ENCODE measurements around the gene TAS2R39.
"Not testable (repeated sequence)": the region's sequence is repeated elsewhere in the genome, so short reads cannot be mapped to it uniquely, and the experiment has no call there.

Gene TAS2R39

GRCh38 chr7:143183024-143183423, at the start of gene TAS2R39:
TSS of gene TAS2R39 (plus strand) at chr7:143183419. CDS start at chr7:143183419, 0 bp downstream.
- DNase-seq (ENCODE audit: low spot score) = no peak
- H3K4me3 ChIP-seq = no peak within 1 kb of the TSS
- TF ChIP-seq, protein P1, sequence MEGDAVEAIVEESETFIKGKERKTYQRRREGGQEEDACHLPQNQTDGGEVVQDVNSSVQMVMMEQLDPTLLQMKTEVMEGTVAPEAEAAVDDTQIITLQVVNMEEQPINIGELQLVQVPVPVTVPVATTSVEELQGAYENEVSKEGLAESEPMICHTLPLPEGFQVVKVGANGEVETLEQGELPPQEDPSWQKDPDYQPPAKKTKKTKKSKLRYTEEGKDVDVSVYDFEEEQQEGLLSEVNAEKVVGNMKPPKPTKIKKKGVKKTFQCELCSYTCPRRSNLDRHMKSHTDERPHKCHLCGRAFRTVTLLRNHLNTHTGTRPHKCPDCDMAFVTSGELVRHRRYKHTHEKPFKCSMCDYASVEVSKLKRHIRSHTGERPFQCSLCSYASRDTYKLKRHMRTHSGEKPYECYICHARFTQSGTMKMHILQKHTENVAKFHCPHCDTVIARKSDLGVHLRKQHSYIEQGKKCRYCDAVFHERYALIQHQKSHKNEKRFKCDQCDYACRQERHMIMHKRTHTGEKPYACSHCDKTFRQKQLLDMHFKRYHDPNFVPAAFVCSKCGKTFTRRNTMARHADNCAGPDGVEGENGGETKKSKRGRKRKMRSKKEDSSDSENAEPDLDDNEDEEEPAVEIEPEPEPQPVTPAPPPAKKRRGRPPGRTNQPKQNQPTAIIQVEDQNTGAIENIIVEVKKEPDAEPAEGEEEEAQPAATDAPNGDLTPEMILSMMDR (IDR thresholded peaks at IDR 0.05) = no peak
- no peak within 1 kb of the TSS for H3K27ac ChIP-seq

GRCh38 chr7:143147070-143147469, 36.1 kb upstream of the TAS2R39 start:
- Histone ChIP-seq H3K27ac (no peak overlapping the region), H3K4me3 (no peak overlapping the region)
- DNase-seq (ENCODE audit: low spot score) = no peak
- TF ChIP-seq, protein P1 (IDR thresholded peaks at IDR 0.05) = no peak

DNA sequence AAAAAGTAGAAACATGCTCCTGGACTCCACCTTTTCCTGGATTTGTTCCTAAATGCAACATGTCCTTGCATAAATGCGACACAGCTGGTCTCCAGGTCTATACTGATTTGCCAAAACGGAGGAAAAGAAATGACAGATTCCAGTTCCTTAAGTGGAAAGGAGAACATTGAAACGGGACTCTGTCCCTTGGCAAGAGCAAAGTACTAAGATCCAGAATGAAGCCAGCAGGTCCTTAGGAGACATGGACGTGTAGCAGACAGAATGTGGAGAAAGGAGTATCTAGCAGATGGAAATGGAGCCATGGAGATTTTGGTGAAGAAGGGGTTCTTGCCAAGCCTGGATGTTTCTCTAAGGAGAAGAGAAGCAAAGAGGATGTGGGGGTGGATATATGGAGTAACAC, 35.2 kb upstream of the TAS2R39 start:
- DNase-seq (ENCODE audit: low spot score) = no peak
- TF ChIP-seq, protein P1 (IDR thresholded peaks at IDR 0.05) = no peak
- Histone ChIP-seq H3K27ac (no peak overlapping the region), H3K4me3 (no peak overlapping the region)

DNA sequence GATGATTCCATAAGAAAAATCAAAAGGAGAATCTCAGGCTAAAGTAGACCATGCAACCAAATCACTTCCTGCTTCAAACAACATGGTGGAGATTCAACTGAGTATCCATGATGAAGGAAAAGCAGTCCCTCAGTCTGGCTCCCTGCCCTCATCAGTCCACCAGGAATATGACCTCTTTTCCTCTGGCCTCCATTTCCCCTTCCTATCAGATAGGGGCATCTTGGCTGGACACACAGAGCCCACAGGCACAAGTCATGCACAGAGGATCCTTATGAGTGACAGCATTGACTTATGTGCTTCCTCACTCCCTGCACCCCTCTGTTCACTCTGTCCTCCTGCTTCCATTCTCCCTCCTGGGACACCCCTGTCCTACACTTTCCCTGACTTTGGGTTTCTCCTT, 34.6 kb upstream of the TAS2R39 start:
- Histone ChIP-seq H3K4me3 (no peak overlapping the region), H3K27ac (no peak overlapping the region)
- no peak for DNase-seq (ENCODE audit: low spot score)
- TF ChIP-seq, protein P1 (IDR thresholded peaks at IDR 0.05) = no peak

DNA sequence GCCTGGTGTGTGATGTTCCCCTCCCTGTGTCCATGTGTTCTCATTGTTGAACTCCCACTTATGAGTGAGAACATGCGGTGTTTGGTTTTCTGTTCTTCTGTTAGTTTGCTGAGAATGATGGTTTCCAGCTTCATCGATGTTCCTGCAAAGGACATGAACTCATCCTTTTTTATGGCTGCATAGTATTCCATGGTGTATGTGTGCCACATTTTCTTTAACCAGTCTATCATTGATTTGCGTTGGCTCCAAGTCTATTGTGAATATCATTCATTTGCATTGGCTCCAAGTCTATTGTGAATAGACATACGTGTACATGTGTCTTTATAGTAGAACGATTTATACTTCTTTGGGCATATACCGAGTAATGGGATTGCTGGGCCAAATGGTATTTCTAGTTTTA, 32.5 kb upstream of the TAS2R39 start:
- not testable (repeated sequence) for H3K27ac ChIP-seq; H3K4me3 ChIP-seq; DNase-seq (ENCODE audit: low spot score)

DNA sequence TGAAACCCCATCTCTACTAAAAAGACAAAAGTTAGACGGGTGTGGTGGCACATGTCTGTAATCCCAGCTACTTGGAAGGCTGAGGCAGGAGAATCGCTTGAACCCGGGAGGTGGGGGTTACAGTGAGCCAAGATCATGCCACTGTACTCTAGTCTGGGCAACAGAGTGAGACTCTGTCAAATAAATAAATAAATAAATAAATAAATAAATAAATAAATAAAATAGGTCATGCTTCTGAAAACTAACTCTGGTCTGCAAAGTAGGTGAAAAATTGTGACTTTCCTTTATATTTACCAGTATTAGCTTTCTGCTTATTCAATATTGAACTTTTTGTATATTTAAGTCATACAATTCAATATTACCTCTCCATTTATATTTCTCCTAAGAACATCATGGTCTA, 24.6 kb upstream of the TAS2R39 start:
- H3K4me3 ChIP-seq; DNase-seq (ENCODE audit: low spot score); H3K27ac ChIP-seq: not testable (repeated sequence)

DNA sequence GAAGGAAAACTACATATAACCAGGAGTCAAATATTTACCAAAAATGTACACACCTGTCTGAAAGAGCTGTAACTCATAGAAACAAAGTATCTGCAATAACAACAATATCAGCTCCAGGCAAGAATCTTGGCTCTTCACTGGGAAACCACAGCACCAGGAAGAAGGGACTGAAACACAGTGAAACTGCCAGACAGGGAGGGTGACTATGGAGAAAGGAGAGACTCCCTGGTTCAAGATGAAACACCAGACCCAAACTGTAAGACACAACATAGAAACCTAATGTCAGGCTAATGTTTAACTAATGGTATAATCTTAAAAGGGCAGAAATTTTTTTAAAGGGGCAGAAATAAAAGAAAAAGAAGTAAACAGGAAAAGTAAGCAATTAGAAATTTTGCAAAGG, 11.5 kb upstream of the TAS2R39 start:
- DNase-seq (ENCODE audit: low spot score) = no peak
- no peak overlapping the region for H3K4me3 ChIP-seq
- no peak overlapping the region for H3K27ac ChIP-seq
- TF ChIP-seq, protein P1 (IDR thresholded peaks at IDR 0.05) = no peak

GRCh38 chr7:143172354-143172753, 10.9 kb upstream of the TAS2R39 start:
- TF ChIP-seq, protein P1 (IDR thresholded peaks at IDR 0.05) = no peak
- Histone ChIP-seq H3K27ac (no peak overlapping the region), H3K4me3 (peak overlapping the region; percentile 42)
- DNase-seq (ENCODE audit: low spot score) = no peak

Data from coronary artery (tissue), 2 donors.